Muscle of leg (tissue), 11 donors: Measurements from ENCODE around the gene EGLN1. TPM values are rescaled to one million over a fixed set of nuclear protein-coding genes. Genes with fewer than 3 reads are reported as not detected.

Source experiments
- DNase-seq: peaks from one replicate; pipeline ENCODE4 v3.0.0; 2013
- H3K27ac ChIP-seq: one replicate; pipeline ENCODE4 v1.5.1; 2013; ENCODE audit warnings: mild to moderate bottlenecking, low read length, control low read depth
- H3K27me3 ChIP-seq: one replicate; pipeline ENCODE4 v1.6.1; 2013; ENCODE audit warnings: low read length; ENCODE audit not compliant: control insufficient read depth, insufficient read depth
- H3K36me3 ChIP-seq: one replicate; pipeline ENCODE4 v1.6.1; 2013; ENCODE audit warnings: low read length; ENCODE audit not compliant: control insufficient read depth, insufficient read depth
- H3K4me1 ChIP-seq: one replicate; pipeline ENCODE4 v1.6.1; 2013; ENCODE audit warnings: low read length; ENCODE audit not compliant: control insufficient read depth, insufficient read depth
- H3K4me3 ChIP-seq: one replicate; pipeline ENCODE4 v1.5.1; 2013; ENCODE audit warnings: low read length, control low read depth
- H3K9me3 ChIP-seq: replicated peaks from 2 replicates; pipeline ENCODE4 v1.6.1; 2013; ENCODE audit warnings: low read depth, low read length; ENCODE audit not compliant: control insufficient read depth
- WGBS: methylation state at CpG from one replicate; pipeline ENCODE4 v1.1.5; 2013; ENCODE audit warnings: missing lambda C conversion rate; ENCODE audit not compliant: insufficient coverage; 5-methylcytosine and 5-hydroxymethylcytosine counted together
- polyA plus RNA-seq, 8 donors: library from polyadenylated mRNA; unstranded; fragments of 120-200 nt; gene quantifications; one replicate each; pipeline versions ENCODE4 v1.2.1 to v1.2.3, GENCODE V29; 2013; ENCODE audit warnings: inconsistent platforms in 1 of 8, low replicate concordance in 1 of 8; ENCODE audit not compliant: insufficient read length in 8 of 8, insufficient read depth in 1 of 8
- total RNA-seq: library from RNA; stranded (reverse); fragments of 120-200 nt; gene quantifications from one replicate; pipeline ENCODE4 v1.2.4, GENCODE V29; 2013

The EGLN1 gene
- total and polyA plus RNA-seq, 9 donors: 35.7 to 47.9 (median 40.7) TPM

DNA sequence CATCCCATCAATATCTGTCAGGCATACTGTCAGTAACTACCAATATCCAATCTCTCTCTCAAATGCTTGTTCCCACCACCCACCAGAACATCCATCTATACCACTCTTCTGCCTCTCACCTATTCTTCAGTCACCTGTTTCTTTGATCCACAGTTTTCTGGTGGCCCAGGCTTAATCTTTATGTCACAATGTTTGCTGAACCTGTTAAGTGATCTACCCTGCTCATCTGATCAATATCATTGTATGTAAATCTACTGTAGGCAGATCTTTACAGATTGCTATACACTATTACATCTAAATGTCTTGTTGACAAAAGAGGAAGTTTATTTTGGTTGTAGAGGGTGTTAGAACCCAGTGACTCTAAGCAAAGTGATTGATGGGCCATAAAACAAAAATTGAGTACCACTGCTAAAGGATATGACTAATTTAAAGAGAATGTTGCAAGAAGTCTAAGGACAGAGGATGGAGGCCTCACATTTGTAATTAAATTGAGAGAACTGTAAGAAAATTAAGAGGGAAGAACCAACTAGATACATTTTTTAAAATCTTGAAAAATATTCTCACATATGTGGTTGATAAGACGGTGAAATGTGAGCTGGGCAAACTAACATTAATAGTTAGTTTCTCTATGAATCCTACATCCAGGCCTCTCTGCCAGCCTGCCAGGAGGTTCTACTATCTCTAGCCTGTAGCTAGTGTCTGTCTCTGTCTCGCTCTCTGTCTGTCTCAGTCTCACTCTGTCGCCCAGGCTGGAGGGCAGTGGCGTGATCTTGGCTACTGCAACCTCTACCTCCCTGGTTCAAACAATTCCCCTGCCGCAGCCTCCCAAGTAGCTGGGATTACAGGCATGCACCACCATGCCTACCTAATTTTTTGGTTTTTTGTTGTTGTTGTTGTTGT is 34.1 kb downstream of the EGLN1 start:
- no peak overlapping the region for H3K27ac ChIP-seq
- H3K36me3 ChIP-seq: peaks cover 5% of the 10 kb centered on the region
- no peak overlapping the region for H3K4me3 ChIP-seq
- WGBS: 94% methylated on average over 3 of the region's 5 CpGs
- no peaks in the 10 kb centered on the region for H3K4me1 ChIP-seq
- H3K9me3 ChIP-seq: no peaks in the 10 kb centered on the region
- no peak for DNase-seq
- no peaks in the 10 kb centered on the region for H3K27me3 ChIP-seq

DNA sequence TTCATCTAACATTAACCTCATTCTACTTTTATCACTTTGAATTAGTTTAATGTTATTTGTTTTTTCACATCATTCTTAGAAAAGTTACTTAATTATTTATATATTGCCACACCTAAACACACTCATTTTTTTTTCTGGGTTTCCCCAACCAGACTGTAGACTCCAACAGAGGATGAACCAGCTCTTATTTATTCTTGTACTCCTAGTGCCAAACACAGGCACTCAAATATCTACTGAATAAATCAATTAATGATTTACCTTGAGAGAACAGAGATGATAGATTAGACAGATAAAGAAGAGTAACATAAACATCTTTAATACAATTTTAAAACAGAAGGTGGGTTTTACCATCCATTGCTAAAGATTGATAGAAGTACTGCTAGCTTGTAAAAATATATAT is 35.6 kb downstream of the EGLN1 start:
- H3K27me3 ChIP-seq: no peaks in the 10 kb centered on the region
- H3K9me3 ChIP-seq: no peaks in the 10 kb centered on the region
- no peak overlapping the region for H3K27ac ChIP-seq
- no peak for DNase-seq
- no peak overlapping the region for H3K4me3 ChIP-seq
- H3K36me3 ChIP-seq: peaks cover 5% of the 10 kb centered on the region
- no peaks in the 10 kb centered on the region for H3K4me1 ChIP-seq

DNA sequence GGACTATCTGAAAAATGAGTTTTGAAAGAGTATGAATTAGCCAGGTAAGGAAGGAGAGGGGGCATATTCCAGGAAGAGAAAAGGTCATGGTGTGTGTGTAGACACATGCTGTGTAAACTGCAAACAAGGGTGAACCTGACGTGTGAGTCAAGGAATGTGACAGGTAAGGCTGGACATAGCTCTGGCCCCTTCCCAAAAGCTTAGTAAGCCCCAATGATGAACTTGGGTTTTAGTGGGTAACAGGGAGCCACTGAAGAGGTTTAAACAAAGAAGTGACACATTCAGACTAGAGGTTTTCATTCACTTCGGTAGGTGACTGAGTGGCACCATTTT is 36.7 kb downstream of the EGLN1 start:
- peaks cover 5% of the 10 kb centered on the region for H3K36me3 ChIP-seq
- no peaks in the 10 kb centered on the region for H3K4me1 ChIP-seq
- no peak for DNase-seq
- no peaks in the 10 kb centered on the region for H3K27me3 ChIP-seq
- no peak overlapping the region for H3K4me3 ChIP-seq
- H3K27ac ChIP-seq: no peak overlapping the region
- H3K9me3 ChIP-seq: no peaks in the 10 kb centered on the region
- 86% methylated on average over 2 of the region's 2 CpGs for WGBS

DNA sequence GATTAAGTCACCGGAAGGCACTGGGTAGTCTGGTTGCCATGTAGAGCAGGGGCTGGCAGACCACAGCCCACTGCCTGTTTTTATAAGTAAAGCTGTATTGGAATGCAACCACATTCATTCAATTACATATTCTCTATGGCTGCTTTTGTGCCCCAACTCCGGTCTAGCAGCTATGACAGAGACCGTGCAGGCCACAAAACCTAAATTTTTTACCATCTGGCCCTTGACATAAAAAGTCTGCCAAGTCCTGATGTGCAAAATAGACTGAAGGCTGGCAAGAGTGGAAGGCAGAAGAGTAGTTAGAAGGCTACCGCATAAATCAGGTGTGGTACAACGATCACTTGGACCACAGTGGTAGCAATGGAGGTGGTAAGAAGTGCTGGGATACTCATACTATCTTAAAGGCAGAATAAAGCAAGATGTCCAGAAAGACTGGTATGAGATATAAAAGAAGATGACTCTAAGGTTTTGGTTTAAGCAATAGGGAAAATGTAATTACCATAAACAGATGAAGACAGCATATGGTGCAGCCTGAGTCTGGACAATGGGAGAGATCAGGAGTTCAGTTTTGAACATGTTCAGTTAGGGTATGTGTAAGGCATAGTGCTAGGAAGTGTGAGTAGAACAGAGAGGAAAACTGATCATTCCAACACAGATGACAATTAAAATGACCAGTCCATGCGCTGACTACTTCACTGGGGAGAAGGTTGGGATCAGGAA is 37.2 kb downstream of the EGLN1 start:
- Histone ChIP-seq H3K27me3 (no peaks in the 10 kb centered on the region), H3K36me3 (peaks cover 5% of the 10 kb centered on the region), H3K4me3 (no peak overlapping the region), H3K9me3 (no peaks in the 10 kb centered on the region), H3K4me1 (no peaks in the 10 kb centered on the region), H3K27ac (no peak overlapping the region)
- 91% methylated on average over 3 of the region's 6 CpGs for WGBS
- DNase-seq: no peak

DNA sequence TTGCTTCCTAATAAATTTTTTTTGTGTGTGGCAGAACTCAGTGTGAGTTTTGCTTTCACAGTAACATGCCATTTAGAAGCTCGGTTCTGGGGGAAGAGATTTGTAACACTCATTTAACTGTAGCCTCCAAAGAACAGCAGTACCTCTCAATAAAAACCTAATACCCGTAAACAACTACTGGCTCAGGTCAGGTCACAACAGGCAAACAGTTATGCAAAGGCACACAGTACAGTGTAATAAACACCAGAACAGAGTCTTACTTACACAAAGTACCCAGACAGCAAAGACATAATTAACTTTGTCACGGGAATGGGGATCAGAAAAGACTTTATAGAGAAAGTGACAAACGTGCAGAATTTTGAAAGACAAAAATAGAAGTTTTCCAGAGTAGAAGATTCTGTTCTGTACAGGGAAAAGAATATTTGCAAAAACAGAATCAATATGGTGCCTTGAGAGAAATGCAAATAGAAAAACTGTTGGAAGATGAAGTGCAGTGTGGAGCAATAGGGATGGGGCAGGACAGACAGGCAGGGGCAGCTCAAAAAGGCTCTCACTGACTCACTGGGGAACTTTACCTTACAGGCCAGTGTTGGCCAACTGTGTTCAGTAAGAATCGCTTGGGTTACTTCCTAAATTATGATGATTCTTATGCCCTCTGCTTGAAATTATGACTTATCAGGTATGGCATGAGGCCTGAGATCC is 38.8 kb downstream of the EGLN1 start:
- H3K4me3 ChIP-seq: no peak overlapping the region
- no peaks in the 10 kb centered on the region for H3K27me3 ChIP-seq
- WGBS: 59% methylated on average over 2 of the region's 5 CpGs
- H3K4me1 ChIP-seq: no peaks in the 10 kb centered on the region
- peaks cover 5% of the 10 kb centered on the region for H3K36me3 ChIP-seq
- no peak overlapping the region for H3K27ac ChIP-seq
- no peaks in the 10 kb centered on the region for H3K9me3 ChIP-seq
- DNase-seq: no peak

DNA sequence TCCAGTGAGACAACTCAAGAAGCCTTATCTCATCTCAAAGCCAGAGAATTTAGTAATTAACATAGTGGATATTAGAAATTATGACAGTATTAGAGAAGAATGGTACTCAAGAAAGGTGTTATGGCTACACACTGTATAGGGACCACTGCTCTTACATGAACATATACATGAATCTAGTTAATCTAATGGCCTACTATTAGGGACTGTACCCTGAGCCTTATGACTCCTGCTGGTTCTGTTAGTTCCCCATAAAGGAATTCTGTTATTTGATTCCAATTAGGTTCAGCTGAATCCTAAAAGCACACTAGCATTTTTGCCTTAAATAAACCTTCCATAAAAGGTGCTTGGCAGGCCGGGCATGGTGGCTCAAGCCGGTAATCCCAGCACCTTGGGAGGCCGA is 39.7 kb downstream of the EGLN1 start:
- DNase-seq: no peak
- no peaks in the 10 kb centered on the region for H3K27me3 ChIP-seq

DNA sequence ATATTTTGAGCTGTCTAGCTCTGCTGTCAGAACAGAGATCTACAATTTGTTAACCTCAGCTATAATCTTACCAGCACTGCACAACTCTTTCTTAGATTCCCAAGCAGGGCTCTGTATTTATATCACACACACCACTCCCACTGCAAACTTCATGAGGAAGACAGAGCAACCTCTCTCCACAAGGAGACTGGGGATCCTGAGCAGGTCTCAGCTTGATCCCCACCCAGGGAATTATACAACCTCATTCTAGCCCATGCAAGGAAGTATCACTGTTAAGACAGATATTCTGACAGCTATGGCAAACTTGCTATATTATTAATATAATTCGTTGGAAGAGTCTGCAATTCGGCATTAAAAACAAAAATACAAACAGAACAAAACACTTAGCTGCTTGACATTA is 40.4 kb downstream of the EGLN1 start:
- H3K27ac ChIP-seq: no peak overlapping the region
- WGBS: no CpG with 5 or more reads among the region's 2 CpGs

More for the DNA sequence above, 39.7 kb downstream of the EGLN1 start:
- Histone ChIP-seq H3K4me3 (no peak overlapping the region), H3K36me3 (peaks cover 5% of the 10 kb centered on the region), H3K4me1 (no peaks in the 10 kb centered on the region), H3K27ac (no peak overlapping the region), H3K9me3 (no peaks in the 10 kb centered on the region)
- no CpG with 5 or more reads among the region's 3 CpGs for WGBS

DNA sequence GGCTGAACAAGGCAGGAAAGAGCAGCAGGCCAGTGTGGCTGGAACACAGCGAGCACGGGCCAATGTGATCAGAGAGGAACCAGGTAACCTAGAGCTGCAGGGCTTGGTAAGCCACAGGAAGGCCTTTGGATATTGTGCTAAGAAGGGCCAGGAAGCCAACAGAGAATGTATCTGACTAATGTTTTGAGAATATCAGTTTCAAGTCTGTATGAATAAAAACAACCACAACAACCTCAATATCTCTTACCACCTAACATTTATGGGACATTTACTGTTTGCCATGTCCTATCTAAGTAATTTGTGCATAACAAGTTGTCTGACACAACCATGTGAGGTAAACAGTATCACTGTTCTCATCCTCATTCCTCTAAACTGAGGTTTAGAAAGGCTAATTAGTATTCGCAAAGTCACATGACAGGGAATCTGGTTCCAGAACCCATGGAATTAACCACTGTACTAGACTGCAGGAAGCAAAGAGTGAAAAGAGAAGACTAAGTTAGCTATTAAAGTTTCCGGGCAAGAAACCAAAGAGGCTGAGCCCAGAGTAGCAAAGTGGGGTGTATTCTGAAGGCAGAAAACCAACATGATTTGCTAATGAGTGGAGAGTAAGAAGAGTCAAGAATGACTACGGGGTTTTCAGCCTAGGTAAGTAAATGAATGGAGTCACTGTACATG is 45.1 kb downstream of the EGLN1 start:
- DNase-seq: peak; percentile 20
- Histone ChIP-seq H3K27ac (no peak overlapping the region), H3K9me3 (no peaks in the 10 kb centered on the region), H3K36me3 (no peaks in the 10 kb centered on the region), H3K4me1 (no peaks in the 10 kb centered on the region), H3K27me3 (no peaks in the 10 kb centered on the region), H3K4me3 (no peak overlapping the region)
- WGBS: 66% methylated on average over 3 of the region's 5 CpGs

More for the DNA sequence above, 40.4 kb downstream of the EGLN1 start:
- no peak for DNase-seq
- Histone ChIP-seq H3K27me3 (no peaks in the 10 kb centered on the region), H3K36me3 (peaks cover 5% of the 10 kb centered on the region), H3K9me3 (no peaks in the 10 kb centered on the region), H3K4me3 (no peak overlapping the region), H3K4me1 (no peaks in the 10 kb centered on the region)

DNA sequence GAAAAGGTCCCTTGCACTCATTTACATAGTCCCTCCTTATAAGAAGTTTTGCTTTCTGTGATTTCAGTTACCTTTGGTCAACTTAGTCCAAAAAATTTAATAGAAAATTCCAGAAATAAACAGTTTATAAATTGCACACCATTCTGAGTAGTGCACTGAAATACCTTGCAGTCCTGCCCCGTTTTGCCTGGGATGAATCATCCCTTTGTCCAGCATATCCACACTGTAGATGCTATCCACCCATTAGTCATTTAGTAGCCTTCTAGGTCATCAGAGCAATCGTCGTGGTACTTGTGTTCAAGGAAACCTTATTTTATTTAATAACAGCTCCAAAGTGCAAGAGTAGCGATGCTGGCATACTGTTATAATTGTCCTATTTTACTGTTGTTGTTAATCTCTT is 46.0 kb downstream of the EGLN1 start:
- no peak overlapping the region for H3K4me3 ChIP-seq
- H3K36me3 ChIP-seq: no peaks in the 10 kb centered on the region
- no peak for DNase-seq
- no peak overlapping the region for H3K27ac ChIP-seq
- H3K9me3 ChIP-seq: no peaks in the 10 kb centered on the region
- H3K4me1 ChIP-seq: no peaks in the 10 kb centered on the region
- H3K27me3 ChIP-seq: no peaks in the 10 kb centered on the region
- WGBS: 88% methylated on average over 1 of the region's 4 CpGs

DNA sequence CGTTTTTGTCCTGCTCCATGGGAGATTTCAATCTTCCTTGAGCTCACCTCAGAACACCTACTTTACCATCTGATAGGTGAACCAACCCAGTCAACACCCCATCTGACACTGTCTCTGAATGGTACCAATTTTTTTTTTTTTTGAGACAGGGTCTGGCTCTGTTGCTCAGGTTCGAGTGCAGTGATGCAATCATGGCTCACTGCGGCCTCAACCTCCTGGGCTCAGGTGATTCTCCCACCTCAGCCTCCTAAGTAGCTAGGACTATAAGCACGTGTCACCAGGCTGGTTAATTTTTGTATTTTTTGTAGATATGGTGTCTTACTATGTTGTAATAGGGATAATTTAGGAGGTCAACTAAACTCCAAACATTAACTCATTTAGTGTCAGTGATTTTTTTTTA is 47.7 kb downstream of the EGLN1 start:
- peaks cover 6% of the 10 kb centered on the region for H3K36me3 ChIP-seq
- H3K4me1 ChIP-seq: no peaks in the 10 kb centered on the region
- no peak overlapping the region for H3K4me3 ChIP-seq
- H3K9me3 ChIP-seq: no peaks in the 10 kb centered on the region
- WGBS: 100% methylated on average over 1 of the region's 4 CpGs
- H3K27me3 ChIP-seq: no peaks in the 10 kb centered on the region
- no peak for DNase-seq
- H3K27ac ChIP-seq: no peak overlapping the region
